C4-2B (cell line): ENCODE data around the gene ITPA.

Source experiments
- CTCF ChIP-seq: fragments of 450-650 bp; conservative IDR thresholded peaks from 2 replicates; pipeline ENCODE4 v1.5.1; 2017; ENCODE audit warnings: mild to moderate bottlenecking
- ZFX ChIP-seq: fragments of 450-650 bp; IDR thresholded peaks from 2 replicates; pipeline ENCODE4 v1.6.1; 2017

- TF ChIP-seq CTCF (no peak), ZFX (no peak)
Measured at GRCh38 chr20:3227936-3228749, 18.8 kb downstream of the ITPA start.
